Smooth muscle cell of the brain vasculature (primary cell): ENCODE data around the gene CNOT1.
"Not testable (repeated sequence)": the region's sequence is repeated elsewhere in the genome, so short reads cannot be mapped to it uniquely, and the experiment has no call there.

Source experiments
- DNase-seq: peaks from one replicate; pipeline ENCODE4 v3.0.0-alpha.2; 2012; ENCODE audit warnings: low read depth, low spot score

CNOT1 gene

GRCh38 chr16:58638148-58639036 lies 8.8 kb upstream of the CNOT1 start:
- DNase-seq: peak; percentile 21

- not testable (repeated sequence) for DNase-seq
These were observed 7.4 kb upstream of the CNOT1 start for GRCh38 chr16:58637021-58637420.

GRCh38 chr16:58636466-58636865 lies 6.8 kb upstream of the CNOT1 start:
- DNase-seq: no peak

GRCh38 chr16:58635502-58635901 lies 5.9 kb upstream of the CNOT1 start:
- no peak for DNase-seq

- DNase-seq: no peak
These were observed 4.7 kb upstream of the CNOT1 start for GRCh38 chr16:58634265-58634802.

GRCh38 chr16:58628845-58629732 lies 537 bp downstream of the CNOT1 start:
- DNase-seq: no peak

GRCh38 chr16:58624209-58624608 lies 5.4 kb downstream of the CNOT1 start:
- no peak for DNase-seq

GRCh38 chr16:58620396-58620795 lies 9.2 kb downstream of the CNOT1 start:
- DNase-seq: no peak

GRCh38 chr16:58615280-58615679 lies 14.3 kb downstream of the CNOT1 start:
- DNase-seq: no peak

GRCh38 chr16:58614860-58615259 lies 14.8 kb downstream of the CNOT1 start:
- DNase-seq: no peak

GRCh38 chr16:58614212-58614611 lies 15.4 kb downstream of the CNOT1 start:
- DNase-seq: no peak

GRCh38 chr16:58612965-58613364 lies 16.7 kb downstream of the CNOT1 start:
- DNase-seq: not testable (repeated sequence)

- DNase-seq: no peak
These were observed 21.0 kb downstream of the CNOT1 start for GRCh38 chr16:58608601-58609136.

- no peak for DNase-seq
These were observed 24.1 kb downstream of the CNOT1 start for GRCh38 chr16:58605562-58605961.

GRCh38 chr16:58591083-58591482 lies 38.5 kb downstream of the CNOT1 start:
- no peak for DNase-seq

- no peak for DNase-seq
These were observed 40.2 kb downstream of the CNOT1 start for GRCh38 chr16:58589326-58589905.

GRCh38 chr16:58588406-58588805 lies 41.2 kb downstream of the CNOT1 start:
- no peak for DNase-seq

GRCh38 chr16:58586340-58587030 lies 43.1 kb downstream of the CNOT1 start:
- DNase-seq: no peak

- DNase-seq: no peak
These were observed 44.7 kb downstream of the CNOT1 start for GRCh38 chr16:58584831-58585505.

- no peak for DNase-seq
These were observed 46.5 kb downstream of the CNOT1 start for GRCh38 chr16:58582971-58583765.
